Loucy (cell line): ENCODE data around the gene NXPH1.

Source experiments
- CTCF ChIP-seq: fragments of 200-600 bp; sonication (generic); conservative IDR thresholded peaks from 2 replicates; pipeline ENCODE4 v1.5.1; 2014; ENCODE audit warnings: mild to moderate bottlenecking, antibody characterized with exemption, low read length
- EZH2phosphoT487 ChIP-seq: fragments of 200-600 bp; IDR thresholded peaks from 2 replicates; pipeline ENCODE4 v1.6.1; 2018; ENCODE audit warnings: antibody characterized with exemption, mild to moderate bottlenecking, moderate library complexity, borderline replicate concordance

GRCh38 chr7:8390262-8390626 lies 43.2 kb upstream of the NXPH1 start:
- TF ChIP-seq CTCF (no peak), EZH2phosphoT487 (no peak)
